IPS-NIHi7 (cell line): ENCODE results near the gene ALCAM.

ENCODE experiments used
- DNase-seq: peaks from one replicate; pipeline ENCODE4 v3.0.0; 2012; ENCODE audit warnings: mixed read lengths; ENCODE audit errors: extremely low spot score

The ALCAM gene

DNA sequence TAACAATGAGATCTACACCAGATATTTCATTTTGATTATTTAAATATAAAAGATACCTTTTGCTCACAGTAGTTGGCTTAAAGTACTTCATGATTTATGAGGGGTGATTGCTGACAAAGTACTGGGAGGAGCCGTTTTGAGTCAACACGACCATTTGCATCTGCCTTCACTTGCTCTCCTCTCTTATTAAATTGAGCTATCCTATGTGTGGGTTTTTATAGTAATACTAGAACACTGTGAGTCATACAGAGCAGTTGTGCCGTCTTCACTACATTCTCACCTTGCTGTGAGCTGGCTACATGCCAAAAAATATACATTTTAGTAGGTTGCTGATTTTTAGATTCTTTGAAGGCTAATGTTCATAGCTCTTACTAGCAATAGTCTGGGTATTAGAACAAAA is 161.2 kb downstream of the ALCAM start:
- DNase-seq = no peak

DNA sequence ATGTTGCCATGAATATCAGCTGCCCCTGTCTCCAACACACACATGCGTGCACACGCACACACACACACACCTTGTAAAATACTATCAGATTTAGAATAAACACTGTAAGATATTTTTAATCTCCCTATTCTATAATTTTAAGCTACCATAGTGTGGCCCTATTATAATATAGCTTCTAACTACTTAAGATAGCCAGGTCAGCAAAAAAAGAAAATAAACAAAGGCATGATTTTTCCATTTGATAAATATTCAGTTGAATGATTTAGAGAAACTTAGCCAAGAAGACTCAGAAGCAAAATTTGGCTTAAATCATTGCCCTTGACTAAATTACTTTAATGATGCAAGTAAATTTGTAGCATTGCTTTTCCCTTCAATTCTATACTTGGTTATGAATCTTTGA is 162.2 kb downstream of the ALCAM start:
- no peak for DNase-seq

DNA sequence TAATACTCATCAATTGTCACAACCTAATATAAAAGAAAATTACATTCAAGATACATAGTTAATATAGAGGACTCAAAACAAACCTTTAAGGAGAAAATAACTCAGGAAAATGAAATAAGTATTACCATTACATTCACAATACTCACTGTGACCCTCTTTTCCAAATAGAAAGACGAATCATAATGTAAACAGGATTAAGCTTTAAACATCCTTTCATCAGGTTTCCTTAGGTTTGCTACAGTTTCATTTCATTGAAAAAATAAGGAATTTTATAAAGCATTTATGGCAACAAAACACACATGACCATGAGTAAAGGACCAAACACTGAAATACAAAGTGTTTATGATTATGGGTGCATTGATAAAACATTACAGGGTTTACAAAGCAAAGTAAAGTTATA is 162.7 kb downstream of the ALCAM start:
- DNase-seq = no peak

DNA sequence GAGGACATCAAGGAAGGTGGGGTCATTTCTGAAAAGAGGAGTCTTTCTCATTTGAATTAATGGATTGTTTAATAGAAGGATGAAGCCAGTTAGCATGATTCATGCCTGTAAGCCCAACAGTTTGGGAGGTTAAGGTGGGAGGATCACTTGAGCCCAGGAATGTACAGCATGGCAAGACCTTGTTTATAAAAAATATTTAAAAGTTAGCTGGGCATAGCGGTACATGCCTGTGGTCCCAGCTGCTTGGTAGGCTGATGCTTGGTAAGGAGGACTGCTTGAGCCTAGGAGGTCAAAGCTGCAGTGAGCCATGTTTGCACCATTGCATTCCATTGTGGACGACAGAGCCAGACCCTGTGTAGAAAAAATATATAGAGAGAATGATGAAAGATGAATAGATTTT is 165.5 kb downstream of the ALCAM start:
- DNase-seq = no peak

DNA sequence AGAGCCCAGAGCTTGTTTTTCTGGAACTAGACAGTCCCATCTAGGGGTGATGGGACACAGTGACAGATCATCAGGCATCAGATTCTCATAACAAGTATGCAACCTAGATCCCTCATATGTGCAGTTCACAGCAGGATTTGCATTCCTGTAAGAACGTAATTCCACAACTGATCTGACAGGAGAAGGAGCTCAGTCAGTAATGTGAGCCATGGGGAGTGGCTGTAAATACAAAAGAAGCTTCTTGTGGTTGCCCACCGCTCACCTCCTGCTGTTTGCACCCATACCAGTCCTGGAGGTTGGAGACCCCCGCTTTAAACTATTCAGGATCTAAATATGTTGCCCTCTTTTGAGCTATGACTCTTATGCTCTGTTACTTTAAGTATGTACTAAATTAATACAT is 167.3 kb downstream of the ALCAM start:
- DNase-seq = no peak

DNA sequence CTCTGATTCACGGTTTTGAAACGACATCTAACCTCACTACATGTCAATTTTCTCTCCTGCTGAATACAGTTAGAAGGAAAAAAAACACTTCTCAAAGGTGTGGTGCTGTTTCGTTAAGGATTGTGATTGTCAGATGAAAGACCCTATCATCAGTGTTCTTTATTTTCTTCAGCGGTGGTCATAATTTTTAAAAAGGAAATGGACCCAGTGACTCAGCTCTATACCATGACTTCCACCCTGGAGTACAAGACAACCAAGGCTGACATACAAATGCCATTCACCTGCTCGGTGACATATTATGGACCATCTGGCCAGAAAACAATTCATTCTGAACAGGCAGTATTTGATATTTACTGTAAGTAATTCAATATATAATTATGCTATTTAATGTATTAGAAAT is 167.8 kb downstream of the ALCAM start:
- DNase-seq = no peak

DNA sequence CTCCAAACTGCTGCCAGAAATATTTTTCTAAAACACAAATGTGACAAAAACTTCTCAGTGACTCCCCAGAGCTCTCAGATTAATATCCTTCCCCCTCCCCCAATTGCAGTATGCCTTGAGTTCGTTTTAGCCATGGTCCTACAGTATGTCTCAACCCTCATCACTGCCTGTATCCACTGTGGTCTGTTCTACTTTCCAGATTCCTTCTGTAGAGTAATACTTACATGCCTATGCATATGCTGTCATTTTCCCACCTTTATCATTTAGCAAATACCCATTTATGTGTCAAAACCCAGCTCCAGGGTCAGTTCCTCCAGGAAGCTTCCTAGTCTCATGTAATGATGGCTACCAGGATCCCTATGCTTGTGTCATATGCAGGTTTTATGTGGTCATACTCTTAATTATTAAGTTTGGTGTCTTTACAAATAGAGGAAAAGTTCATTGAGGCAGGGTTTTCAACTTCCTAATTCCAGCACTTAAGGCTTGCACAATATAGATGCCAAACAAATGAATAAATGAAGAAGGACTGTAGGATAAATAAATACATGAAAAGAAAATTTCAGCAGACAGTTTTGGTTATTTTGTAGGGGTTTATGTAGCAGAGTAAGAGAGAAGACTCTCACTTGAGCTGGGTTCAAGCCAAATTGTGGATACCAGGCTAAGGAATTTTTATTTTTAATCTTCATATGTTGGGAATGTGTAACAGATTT is 170.8 kb downstream of the ALCAM start:
- DNase-seq = no peak

DNA sequence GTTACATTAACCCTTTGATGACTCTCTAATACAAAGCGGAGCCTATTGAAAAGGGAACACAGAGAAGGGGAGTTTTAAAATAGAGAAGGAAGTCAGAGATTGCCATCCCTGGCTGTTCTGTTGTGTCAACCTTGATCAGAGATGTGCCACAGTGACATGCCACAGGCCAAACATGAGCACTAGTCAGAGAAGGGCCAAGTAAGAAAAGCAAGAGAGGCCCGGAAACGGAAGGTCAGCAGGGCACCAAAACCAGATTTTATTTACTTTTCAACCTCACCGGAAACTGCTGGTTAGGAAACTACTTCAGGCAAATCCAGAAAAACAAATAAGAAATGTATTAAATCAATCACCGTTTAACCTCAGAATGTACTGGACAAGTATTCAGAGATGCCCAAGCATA is 171.8 kb downstream of the ALCAM start:
- DNase-seq = no peak

DNA sequence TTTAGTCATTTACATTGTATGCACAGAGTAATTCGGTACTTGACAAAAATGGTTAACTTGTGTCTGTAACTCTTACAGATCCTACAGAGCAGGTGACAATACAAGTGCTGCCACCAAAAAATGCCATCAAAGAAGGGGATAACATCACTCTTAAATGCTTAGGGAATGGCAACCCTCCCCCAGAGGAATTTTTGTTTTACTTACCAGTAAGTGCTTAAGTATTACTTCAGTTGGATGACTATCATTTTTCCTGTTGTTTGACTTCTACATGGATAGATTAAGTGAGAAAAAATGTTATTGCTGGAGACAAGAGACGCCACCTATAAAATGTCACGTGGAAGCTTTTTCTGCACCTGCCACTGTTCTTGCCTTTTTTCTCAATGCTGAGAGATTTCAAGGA is 173.2 kb downstream of the ALCAM start:
- DNase-seq = no peak

DNA sequence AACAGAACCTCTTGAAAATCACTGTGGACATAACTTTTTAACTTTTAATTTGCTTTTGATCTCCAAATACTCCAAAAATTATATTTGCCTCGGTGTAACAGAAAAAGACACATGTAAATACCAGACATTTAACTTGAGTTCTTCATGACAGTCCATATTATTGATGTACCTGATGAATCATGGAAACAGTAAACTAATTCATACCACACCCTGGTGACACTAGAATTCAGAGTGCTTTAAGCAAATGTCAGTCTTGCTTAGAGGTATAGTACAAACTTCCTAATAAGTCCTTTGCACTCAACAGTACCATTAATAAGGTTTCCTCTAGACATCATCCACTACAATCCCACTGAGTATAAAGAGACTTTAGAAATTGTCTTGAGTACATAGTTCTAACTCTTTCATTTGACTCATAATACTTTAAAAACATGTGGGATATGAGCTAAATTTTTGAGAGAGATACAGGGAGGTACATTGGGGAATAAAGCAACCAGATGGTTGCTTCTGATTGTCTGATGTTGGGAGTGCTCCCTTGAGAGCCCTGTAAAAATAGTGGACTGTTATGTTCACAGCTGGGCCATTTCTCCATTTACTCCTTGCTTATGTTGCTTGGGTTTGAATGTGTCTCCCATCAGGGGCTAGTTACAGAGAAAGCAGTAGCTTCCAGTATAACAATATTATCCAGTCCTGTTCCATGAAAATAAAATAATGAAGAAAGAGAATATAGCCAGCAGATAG is 175.7 kb downstream of the ALCAM start:
- DNase-seq = no peak

DNA sequence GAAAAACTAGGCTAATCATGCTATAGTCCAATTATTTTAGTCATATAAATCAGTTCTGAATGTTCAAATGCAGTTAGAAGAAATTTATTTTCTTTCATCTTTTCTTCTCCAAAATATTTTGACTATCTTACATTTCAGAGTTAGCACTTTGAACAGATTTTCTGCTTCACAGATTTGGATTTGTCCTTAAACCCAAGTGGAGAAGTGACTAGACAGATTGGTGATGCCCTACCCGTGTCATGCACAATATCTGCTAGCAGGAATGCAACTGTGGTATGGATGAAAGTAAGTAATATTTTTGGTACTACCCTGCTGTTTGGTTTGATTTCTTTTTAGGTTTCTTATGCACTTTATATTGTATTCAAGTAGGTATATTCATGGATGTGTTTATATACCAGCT is 178.3 kb downstream of the ALCAM start:
- DNase-seq = no peak

DNA sequence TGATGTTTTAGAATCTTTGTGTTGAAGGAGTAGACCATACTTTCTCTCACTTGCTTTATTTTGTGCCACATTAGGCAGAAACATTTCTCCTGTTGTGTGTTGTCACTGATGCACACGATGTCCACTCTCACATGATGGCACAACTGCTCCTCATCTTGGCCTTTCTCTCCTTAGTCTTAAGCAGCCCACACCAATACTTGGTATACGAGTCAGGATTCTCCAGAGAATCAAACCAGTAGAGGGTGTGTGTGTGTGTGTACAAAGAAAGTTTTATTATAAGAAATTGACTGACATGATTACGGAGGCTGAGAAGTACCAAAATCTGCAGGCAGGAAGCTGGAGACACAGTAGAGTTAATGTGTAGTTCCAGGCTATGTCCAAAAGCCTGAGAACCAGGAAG is 187.1 kb downstream of the ALCAM start:
- DNase-seq = no peak

DNA sequence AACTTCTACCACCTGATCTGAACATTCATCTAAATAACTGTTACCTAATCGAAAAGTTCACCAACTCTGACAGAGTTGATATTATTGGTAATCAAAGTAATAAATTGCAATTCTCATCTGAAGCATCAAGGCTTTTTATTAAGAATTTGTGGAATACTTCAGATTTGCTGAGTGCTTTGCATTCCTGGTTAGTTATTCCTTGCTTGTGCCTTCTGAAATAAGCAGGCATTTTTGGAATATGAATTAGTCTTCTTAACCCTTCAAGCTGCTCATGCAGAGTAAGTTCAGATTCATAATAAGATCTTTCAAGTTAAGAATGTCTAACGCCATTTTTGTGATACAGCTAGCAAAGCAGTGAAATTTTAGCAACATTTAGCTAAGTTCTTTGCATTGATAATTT is 188.5 kb downstream of the ALCAM start:
- no peak for DNase-seq

DNA sequence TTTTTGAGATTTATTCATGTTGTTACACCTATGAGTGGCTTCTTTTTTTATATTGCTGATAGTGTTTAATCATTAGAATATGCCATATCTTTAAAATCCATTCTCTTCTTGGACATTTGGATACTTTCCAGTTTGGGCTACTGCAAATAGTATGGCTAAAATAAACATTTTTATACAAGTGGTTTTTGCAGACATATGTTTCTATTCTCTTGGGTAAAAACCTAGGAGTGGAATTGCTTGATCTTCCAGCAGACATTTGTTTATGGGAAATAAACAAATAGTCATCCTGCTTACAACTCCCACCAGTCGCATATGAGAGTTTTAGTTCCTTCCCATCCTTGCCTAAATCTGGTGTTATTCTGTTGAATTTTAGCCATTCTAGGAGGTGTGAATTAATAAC is 193.1 kb downstream of the ALCAM start:
- no peak for DNase-seq

DNA sequence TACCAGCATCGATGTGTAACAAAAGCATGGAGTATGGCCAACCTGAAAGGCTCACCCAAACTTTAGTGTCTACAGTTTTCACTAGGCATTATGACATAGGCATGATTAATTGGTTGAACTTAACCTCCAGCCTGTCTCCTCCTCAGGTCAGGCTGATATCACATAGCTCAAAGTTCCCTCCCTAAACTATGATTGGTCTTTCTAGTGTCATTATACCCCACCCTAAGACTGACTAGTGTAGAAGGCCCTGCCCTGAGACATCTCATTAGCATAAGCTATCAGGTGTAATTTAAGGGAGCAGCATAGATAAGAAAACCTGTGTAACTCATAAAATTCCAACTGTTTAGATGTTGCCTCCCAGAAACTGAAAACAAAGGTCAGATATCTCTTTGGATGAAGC is 195.2 kb downstream of the ALCAM start:
- no peak for DNase-seq

DNA sequence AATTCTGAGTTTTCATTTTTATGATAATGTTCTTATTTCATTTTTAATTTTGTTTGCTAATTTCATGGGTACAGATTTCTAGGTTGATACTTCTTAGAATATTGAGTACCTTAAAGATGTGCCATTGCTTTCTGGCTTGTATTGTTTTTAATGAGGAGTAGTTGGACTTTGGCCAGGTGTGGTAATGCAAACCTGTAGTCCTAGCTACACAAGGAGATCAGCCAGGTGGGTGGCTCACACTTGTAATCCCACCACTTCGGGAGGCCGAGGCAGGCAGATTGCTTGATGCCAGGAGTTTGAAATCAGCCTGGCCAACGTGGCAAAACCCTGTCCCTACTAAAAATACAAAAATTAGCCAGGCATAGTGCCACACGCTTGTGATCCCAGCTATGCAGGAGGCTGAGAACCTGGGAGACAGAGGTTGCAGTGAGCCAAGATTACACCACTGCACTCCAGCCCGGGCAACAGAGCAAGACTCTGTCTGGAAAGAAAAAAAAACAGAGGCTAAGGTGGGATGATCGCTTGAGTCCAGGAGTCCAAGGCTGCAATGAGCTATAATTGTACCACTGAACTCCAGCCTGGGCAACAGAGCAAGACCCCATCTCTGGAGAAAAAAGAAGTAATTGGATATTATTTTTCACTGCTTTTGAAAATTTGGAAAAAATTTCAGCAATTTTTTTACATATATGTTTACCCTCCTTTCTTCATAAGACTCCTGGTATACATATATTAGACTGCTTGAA is 198.0 kb downstream of the ALCAM start:
- DNase-seq = no peak

DNA sequence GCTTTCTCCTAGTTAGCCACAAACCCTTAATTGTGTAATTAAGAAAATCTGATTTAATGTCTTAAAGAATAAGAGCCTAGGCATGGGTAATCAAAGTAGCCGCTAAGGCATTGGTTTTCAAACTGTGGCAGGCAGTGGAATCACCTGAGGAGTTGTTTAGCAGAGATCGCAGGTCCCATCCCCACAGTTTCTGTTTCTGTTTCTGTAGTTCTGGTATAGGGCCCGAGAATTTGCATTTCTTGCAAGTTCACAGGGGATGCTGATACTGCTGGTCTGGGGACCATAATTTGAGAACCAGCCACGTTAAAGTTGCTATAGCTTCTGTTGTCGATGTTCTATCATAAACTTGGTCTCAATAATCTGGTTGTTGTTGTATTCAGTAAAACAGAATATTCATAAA is 204.3 kb downstream of the ALCAM start:
- DNase-seq = no peak

DNA sequence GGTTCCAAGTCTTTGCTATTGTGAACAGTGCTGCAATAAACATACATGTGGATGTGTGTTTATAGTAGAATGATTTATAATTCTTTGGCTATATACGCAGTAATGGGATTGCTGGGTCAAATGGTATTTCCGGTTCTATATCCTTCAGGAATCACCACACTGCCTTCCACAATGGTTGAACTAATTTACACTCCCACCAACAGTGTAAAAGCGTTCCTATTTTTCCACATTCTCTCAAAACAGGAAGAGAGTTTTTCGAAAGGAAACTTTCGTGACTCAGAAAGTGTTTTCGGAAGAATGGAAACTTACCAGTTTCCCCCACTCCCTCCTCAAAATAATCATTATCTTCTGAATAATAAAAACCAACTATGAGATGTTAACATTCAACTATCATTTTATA is 205.8 kb downstream of the ALCAM start:
- no peak for DNase-seq

DNA sequence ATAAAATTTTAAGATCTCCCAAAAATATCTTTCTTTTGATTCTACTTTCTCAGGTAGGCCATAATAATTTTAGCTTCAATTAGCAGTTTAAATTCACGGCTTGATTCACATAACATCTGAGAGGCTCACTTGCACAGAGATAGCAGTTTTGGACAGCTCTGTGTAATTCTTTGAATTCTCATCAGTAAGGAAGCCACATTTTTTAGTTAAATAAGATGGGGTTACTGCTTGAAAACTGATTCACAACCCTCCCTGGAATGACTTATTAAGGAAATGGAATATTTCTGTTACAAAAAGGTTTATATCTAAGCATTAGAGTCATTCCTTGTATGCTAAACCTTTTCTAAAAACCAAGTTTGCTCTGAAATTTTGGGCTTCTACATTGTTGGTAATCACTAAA is 212.7 kb downstream of the ALCAM start:
- no peak for DNase-seq

DNA sequence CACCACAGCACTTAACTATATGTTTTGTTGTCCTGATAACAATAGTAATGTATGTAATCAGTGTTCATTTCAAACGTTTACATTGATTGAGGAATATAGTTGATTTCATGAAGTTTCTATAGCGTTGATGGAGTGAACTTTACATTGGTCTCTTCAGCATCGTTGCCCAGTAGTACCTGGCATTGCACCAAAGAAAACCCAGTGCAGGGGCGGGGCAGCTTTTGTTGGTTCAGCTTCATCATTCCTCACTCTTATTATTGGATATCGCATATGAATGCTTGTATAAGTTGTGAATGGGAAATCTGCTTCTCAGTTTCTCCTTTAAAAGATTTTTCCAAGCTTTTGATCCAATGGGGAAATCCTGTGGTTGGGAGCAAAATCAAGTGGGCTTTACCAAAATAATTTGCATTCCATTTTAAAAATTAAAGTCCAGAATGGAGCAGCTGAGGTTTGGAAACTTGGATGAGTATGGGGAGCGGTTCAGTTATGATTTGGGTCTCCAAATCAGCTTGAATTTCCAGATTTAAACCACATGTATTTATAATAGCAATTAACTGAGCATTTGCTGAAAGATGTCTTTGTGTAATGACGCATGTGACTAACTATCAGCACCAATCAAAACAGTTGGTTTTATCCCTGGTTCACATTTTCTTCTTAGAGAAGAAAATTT is 213.7 kb downstream of the ALCAM start:
- no peak for DNase-seq

DNA sequence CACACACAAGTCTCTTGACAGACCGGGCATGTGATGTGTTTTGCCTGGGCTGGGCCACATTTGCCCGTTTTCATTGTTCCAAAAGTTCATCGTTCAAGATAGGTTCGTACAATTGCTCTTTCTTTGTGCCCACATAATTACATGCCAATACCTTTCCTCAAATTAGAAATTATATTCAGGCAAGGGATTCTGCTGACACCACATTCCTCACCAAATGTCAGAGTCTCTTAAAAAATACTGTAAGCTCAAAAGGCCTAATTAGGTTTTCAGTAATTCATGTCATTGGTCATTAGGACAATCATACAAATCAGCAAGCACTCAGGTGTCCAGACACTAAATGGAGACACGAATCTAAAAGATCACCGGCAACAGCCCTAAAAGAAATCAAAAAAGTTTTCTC is 215.3 kb downstream of the ALCAM start:
- DNase-seq = no peak

DNA sequence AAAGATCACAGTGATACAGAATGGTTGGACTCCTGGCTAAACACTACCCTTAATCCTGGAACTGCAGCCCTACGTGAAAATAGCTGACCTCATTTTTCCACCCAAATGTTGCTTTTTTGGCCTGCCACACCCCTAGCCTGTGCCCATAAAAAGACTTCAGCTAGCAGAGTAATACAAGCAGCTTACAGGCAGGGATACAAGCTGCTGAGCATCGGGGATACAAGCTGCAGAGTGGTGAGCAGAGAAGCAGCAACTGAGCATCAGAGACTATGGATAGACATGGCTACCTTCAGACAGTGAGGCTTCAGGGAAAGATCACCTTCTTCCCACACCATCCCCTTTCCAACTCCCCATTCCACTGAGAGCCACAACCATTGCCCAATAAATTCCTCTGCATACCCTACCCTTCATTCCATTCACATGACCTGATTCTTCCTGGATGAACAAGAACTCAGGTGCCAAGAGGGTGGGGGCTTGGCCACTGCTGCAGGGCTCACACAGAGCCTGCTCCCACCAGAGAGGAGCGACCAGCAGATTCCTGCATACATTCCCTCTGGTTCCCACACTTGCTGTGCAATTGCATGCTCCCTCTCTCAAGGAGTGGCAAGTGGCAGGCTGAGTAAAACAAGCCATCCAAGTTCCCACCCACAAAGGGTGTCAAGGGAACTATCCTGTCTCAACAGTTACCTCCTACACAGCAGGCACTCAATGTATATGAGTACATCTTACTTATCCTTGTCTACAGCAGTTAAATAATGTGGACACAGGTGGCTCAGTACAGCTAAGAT is 217.5 kb downstream of the ALCAM start:
- no peak for DNase-seq
